HFFc6 (cell line): Measurements from ENCODE around the gene CAV1. TPM values are rescaled to one million over a fixed set of nuclear protein-coding genes. Genes with fewer than 3 reads are reported as not detected.

Experiments
- DNase-seq: peaks from one replicate; pipeline ENCODE4 v3.0.0-alpha.2; 2018
- H3K27ac Mint-ChIP-seq: 2 replicates; pipeline ENCODE4 v1.8.0; 2020; ENCODE audit warnings: mild to moderate bottlenecking, mixed read lengths
- H3K27me3 Mint-ChIP-seq: 2 replicates; pipeline ENCODE4 v1.8.0; 2021; ENCODE audit warnings: mild to moderate bottlenecking, moderate library complexity, mixed read lengths; ENCODE audit not compliant: insufficient read depth
- H3K36me3 Mint-ChIP-seq: 2 replicates; pipeline ENCODE4 v1.8.0; 2021; ENCODE audit warnings: low read depth, mixed read lengths
- H3K4me1 Mint-ChIP-seq: 2 replicates; pipeline ENCODE4 v1.8.0; 2020; ENCODE audit warnings: low read depth, mixed read lengths
- H3K4me3 Mint-ChIP-seq: 2 replicates; pipeline ENCODE4 v1.8.0; 2020; ENCODE audit warnings: mild to moderate bottlenecking, moderate library complexity, mixed read lengths
- H3K9me3 Mint-ChIP-seq: 2 replicates; pipeline ENCODE4 v1.8.0; 2020; ENCODE audit warnings: mild to moderate bottlenecking, mixed read lengths
- total RNA-seq, 6 experiments: library from RNA; stranded (reverse); fragmentation: NEBNext Ultra II Directional; extraction: Animal tissue kit (Norgen Biotek cat#: 25700); gene quantifications; 2 replicates in 1 of 6; 3 replicates in 5 of 6; pipeline ENCODE4 v1.2.3, GENCODE V29; 2021
- TF ChIP-seq, protein P1 (sequence below): fragments of 200-600 bp; sonication (generic); IDR thresholded peaks from 2 replicates; pipeline ENCODE4 v1.5.0; 2021; ENCODE audit warnings: antibody characterized with exemption, mild to moderate bottlenecking

CAV1 gene
- total RNA-seq, 6 experiments from 2014 or later: 938 to 1,171 (median 1,076) TPM

DNA sequence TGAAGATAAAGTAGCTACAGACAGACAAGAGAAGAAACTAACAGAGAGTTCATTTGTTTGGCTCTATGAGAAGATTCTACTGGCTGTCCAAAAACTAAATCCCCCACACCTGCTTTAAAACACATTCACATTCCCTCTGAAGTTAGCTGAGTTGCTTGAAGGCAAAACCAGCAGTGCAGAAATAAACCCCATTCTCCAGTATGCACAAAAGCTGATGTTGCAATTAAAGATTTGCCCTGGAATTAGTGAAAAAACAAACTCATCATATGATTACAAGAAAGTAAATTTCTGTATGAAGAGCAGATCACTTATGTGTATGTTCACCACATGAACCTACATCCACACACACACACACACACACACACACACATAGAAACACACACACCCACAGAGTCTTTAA is 9.3 kb upstream of the CAV1 start:
- Mint-ChIP-seq H3K27ac (no peak overlapping the region), H3K9me3 (no peaks in the 10 kb centered on the region), H3K27me3 (peaks cover 4% of the 10 kb centered on the region; the same call in 1 of the 2 replicates), H3K36me3 (no peaks in the 10 kb centered on the region), H3K4me3 (no peak overlapping the region), H3K4me1 (peaks cover 51% of the 10 kb centered on the region)
- TF ChIP-seq, protein P1, sequence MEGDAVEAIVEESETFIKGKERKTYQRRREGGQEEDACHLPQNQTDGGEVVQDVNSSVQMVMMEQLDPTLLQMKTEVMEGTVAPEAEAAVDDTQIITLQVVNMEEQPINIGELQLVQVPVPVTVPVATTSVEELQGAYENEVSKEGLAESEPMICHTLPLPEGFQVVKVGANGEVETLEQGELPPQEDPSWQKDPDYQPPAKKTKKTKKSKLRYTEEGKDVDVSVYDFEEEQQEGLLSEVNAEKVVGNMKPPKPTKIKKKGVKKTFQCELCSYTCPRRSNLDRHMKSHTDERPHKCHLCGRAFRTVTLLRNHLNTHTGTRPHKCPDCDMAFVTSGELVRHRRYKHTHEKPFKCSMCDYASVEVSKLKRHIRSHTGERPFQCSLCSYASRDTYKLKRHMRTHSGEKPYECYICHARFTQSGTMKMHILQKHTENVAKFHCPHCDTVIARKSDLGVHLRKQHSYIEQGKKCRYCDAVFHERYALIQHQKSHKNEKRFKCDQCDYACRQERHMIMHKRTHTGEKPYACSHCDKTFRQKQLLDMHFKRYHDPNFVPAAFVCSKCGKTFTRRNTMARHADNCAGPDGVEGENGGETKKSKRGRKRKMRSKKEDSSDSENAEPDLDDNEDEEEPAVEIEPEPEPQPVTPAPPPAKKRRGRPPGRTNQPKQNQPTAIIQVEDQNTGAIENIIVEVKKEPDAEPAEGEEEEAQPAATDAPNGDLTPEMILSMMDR: no peak
- no peak for DNase-seq

GRCh38 chr7:116516324-116516723 is 8.5 kb upstream of the CAV1 start:
- Mint-ChIP-seq H3K27me3 (peaks cover 4% of the 10 kb centered on the region; the same call in 1 of the 2 replicates), H3K9me3 (no peaks in the 10 kb centered on the region), H3K4me3 (no peak overlapping the region), H3K36me3 (no peaks in the 10 kb centered on the region), H3K4me1 (peaks cover 50% of the 10 kb centered on the region), H3K27ac (no peak overlapping the region)
- TF ChIP-seq, protein P1: no peak
- no peak for DNase-seq

DNA sequence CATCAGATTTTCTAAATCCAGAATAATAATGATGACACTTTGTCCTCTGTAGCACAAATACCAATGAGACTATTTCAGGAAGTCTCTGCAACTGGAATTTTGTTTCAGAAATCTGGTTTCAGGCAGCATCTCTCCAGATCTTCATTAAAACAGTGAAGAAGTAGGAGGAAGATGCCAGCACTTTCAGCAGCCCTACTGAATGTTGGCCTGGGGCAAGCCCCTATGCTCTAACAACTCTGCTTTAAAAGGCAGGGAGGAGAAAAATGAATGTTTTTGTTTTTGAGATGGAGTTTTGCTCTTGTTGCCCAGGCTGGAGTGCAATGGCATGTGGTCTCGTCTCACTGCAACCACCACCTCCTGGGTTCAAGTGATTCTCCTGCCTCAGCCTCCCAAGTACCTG is 7.2 kb upstream of the CAV1 start:
- Mint-ChIP-seq H3K36me3 (no peaks in the 10 kb centered on the region), H3K27me3 (peaks cover 4% of the 10 kb centered on the region; the same call in 1 of the 2 replicates), H3K4me3 (no peak overlapping the region), H3K9me3 (no peaks in the 10 kb centered on the region), H3K4me1 (peaks cover 50% of the 10 kb centered on the region), H3K27ac (no peak overlapping the region)
- TF ChIP-seq, protein P1: no peak
- DNase-seq: no peak

DNA sequence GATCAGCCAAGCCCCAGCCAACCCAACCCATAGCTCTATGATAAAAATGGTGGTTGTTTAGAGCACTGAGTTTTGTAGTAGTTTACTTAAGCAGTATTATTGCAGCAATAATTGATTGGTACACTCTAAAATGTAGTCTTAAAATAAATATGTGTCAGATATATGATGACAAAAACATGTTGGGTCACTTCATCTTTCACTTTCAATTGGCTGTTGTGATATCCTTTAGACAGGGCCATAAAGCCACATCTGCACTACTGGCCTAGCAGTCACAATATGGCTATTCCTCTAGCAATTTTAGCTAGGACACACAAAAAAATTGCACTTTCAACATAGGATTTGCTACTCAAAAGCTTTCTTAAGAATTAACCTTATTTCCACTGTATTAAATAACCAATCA is 5.9 kb upstream of the CAV1 start:
- Mint-ChIP-seq H3K9me3 (no peaks in the 10 kb centered on the region), H3K27me3 (no peaks in the 10 kb centered on the region), H3K27ac (no peak overlapping the region), H3K36me3 (no peaks in the 10 kb centered on the region), H3K4me3 (no peak overlapping the region), H3K4me1 (peaks cover 51% of the 10 kb centered on the region)
- TF ChIP-seq, protein P1: no peak
- DNase-seq: no peak

DNA sequence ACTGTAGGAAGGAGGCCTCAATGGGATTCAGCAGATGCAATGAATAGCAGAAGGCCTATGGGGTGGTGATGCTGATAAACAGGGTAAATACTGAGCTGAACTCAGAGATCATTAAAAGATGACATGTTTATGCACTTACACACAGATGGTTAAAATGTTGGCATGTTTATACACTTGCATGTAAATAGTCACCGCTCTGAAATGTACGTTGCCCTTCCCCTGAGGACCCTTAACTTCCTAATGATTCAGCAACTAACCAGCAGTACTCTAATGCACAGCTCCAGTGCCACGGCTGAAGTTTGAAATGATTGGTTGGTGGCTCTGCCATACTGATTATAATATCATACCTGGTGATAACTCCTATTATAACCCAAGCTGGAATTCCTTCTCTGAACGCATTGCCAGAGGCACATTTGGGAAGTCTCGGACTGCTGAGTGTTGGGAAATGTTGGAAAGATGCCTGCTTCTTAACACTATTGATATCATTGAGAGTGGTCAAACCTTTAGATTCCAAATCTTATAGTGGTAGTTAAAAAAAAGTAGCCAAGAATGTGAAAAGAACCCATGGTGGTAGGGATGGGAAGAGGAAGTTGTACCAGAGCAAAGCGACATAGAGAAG is 3.7 kb upstream of the CAV1 start:
- H3K27me3 Mint-ChIP-seq: peaks cover 3% of the 10 kb centered on the region; the same call in 1 of the 2 replicates
- H3K4me3 Mint-ChIP-seq: no peak overlapping the region

More for the DNA sequence above, 3.7 kb upstream of the CAV1 start:
- Mint-ChIP-seq H3K4me1 (peaks cover 47% of the 10 kb centered on the region), H3K27ac (no peak overlapping the region; the same call in 1 of the 2 replicates), H3K36me3 (peaks cover 5% of the 10 kb centered on the region), H3K9me3 (no peaks in the 10 kb centered on the region)
- no peak for DNase-seq
- TF ChIP-seq, protein P1: no peak
